Sigmoid colon (tissue), 7 donors: ENCODE results near the gene CYTH2. TPM values are rescaled to one million over a fixed set of nuclear protein-coding genes. Genes with fewer than 3 reads are reported as not detected.

ENCODE experiments used
- DNase-seq: peaks from one replicate; pipeline ENCODE4 v3.0.0-alpha.2; 2019
- H3K27ac ChIP-seq, 4 donors: fragments of 200-600 bp; sonication (generic); one replicate each; pipeline ENCODE4 v1.5.1; 2016 to 2019; ENCODE audit warnings: mild to moderate bottlenecking in 1 of 4
- H3K27me3 ChIP-seq, 3 donors: fragments of 200-600 bp; sonication (generic); one replicate each; pipeline ENCODE4 v1.5.1; 2019; ENCODE audit warnings: mild to moderate bottlenecking in 1 of 3
- H3K36me3 ChIP-seq, 4 donors: fragments of 200-600 bp; sonication (generic); one replicate each; pipeline ENCODE4 v1.5.1; 2016 to 2019
- H3K4me1 ChIP-seq, 4 donors: fragments of 200-600 bp; sonication (generic); one replicate each; pipeline ENCODE4 v1.5.1; 2017 to 2019
- H3K4me3 ChIP-seq, 4 donors: fragments of 200-600 bp; sonication (generic); one replicate each; pipeline ENCODE4 v1.5.1; 2017 to 2019; ENCODE audit warnings: mild to moderate bottlenecking in 2 of 4, moderate library complexity in 1 of 4
- H3K9me3 ChIP-seq, 4 donors: fragments of 200-600 bp in 3 of 4; sonication (generic) in 3 of 4; one replicate each; pipeline versions ENCODE4 v1.5.1 to v1.6.1; 2013 to 2019
- CTCF ChIP-seq, 4 experiments: fragments of 450-650 bp in 3 of 4; fragments of 200-600 bp in 1 of 4; IDR thresholded peaks; one replicate each; pipeline ENCODE4 v1.5.1; 2016 to 2019; ENCODE audit warnings: antibody characterized with exemption in 4 of 4, mild to moderate bottlenecking in 3 of 4, moderate library complexity in 2 of 4
- EP300 ChIP-seq, 4 donors: sonication (generic); formaldehyde crosslinking; IDR thresholded peaks; one replicate each; pipeline ENCODE4 v1.6.1; 2017; ENCODE audit warnings: antibody characterized with exemption in 4 of 4
- POLR2A ChIP-seq, 2 donors: fragments of 450-650 bp; IDR thresholded peaks; one replicate each; pipeline ENCODE4 v1.6.1; 2016; ENCODE audit warnings: antibody characterized with exemption in 2 of 2, mild to moderate bottlenecking in 2 of 2, moderate library complexity in 2 of 2
- POLR2AphosphoS5 ChIP-seq, 4 donors: sonication (generic); formaldehyde crosslinking; IDR thresholded peaks; one replicate each; pipeline ENCODE4 v1.6.1; 2017; ENCODE audit warnings: antibody characterized with exemption in 4 of 4
- WGBS, 2 donors: extraction: QIAGEN DNeasy Blood & Tissue Kit; methylation state at CpG; one replicate each; pipeline ENCODE4 v1.1.7; 2013; 5-methylcytosine and 5-hydroxymethylcytosine counted together
- intact Hi-C: fragments of 100-400 bp; cut with DNase I; formaldehyde crosslinking; loops from one replicate; pipeline ENCODE4 v1.15.1; 2023
- polyA plus RNA-seq, 3 donors: library from polyadenylated mRNA; stranded (reverse); fragments of 200-250 nt; gene quantifications; one replicate each; pipeline ENCODE4 v1.2.3, GENCODE V29; 2013
- total RNA-seq, 4 donors: library from RNA; depleted of rRNA; stranded (reverse); fragments of >200 nt; gene quantifications; one replicate each; pipeline ENCODE4 v1.1.0, GENCODE V29; 2016
- donor health status: healthy with polysubstance abuse.
- donor health status: Bipolar disorder and iron deficiency.
- donor health status: healthy.

The CYTH2 gene
- total and polyA plus RNA-seq, 7 donors, result 30.0 to 71.4 (median 49.3) TPM

GRCh38 chr19:48477698-48478338, 8.6 kb downstream of the CYTH2 start:
- peaks cover 36 to 68% (median 49%) of the 10 kb centered on the region in 4 donors for H3K36me3 ChIP-seq
- H3K27ac ChIP-seq, result peak overlapping the region in 1 of 4 donors; percentile 23
- WGBS, 2 donors, result 89 to 90% methylated on average over 22 of the region's 22 CpGs
- no peaks in the 10 kb centered on the region for H3K27me3 ChIP-seq
- DNase-seq, result no peak
- H3K4me3 ChIP-seq, result no peak overlapping the region
- peaks cover 0 to 25% (median 11%) of the 10 kb centered on the region in 4 donors for H3K4me1 ChIP-seq
- no peaks in the 10 kb centered on the region for H3K9me3 ChIP-seq
- intact Hi-C loops, result no loop called here
- TF ChIP-seq POLR2A (IDR thresholded peaks at IDR 0.05) (no peak), POLR2AphosphoS5 (IDR thresholded peaks at IDR 0.05) (no peak), CTCF (IDR thresholded peaks at IDR 0.05) (no peak), EP300 (IDR thresholded peaks at IDR 0.05) (no peak)

GRCh38 chr19:48478339-48479256, 9.4 kb downstream of the CYTH2 start:
- intact Hi-C loops, result no loop called here
- peak overlapping the region in 1 of 4 donors; percentile 23 for H3K27ac ChIP-seq

GRCh38 chr19:48479686-48480085, 10.5 kb downstream of the CYTH2 start:
- Histone ChIP-seq H3K27ac (peak overlapping the region; percentile 86 to 93 (median 90)), H3K4me1 (peaks cover 0 to 25% (median 11%) of the 10 kb centered on the region in 4 donors), H3K36me3 (peaks cover 18 to 50% (median 31%) of the 10 kb centered on the region in 4 donors), H3K9me3 (no peaks in the 10 kb centered on the region), H3K27me3 (no peaks in the 10 kb centered on the region), H3K4me3 (no peak overlapping the region)
- WGBS, 2 donors, result 77 to 85% methylated on average over 7 of the region's 7 CpGs
- no peak for DNase-seq
- TF ChIP-seq CTCF (IDR thresholded peaks at IDR 0.05), result no peak
- TF ChIP-seq POLR2AphosphoS5 (IDR thresholded peaks at IDR 0.05), result no peak
- TF ChIP-seq POLR2A (IDR thresholded peaks at IDR 0.05), result no peak
- TF ChIP-seq EP300 (IDR thresholded peaks at IDR 0.05), result no peak
- intact Hi-C loops, result no loop called here

More at GRCh38 chr19:48478339-48479256, 9.4 kb downstream of the CYTH2 start:
- WGBS, 2 donors, result 89 to 91% methylated on average over 29 of the region's 29 CpGs
- peaks cover 0 to 25% (median 11%) of the 10 kb centered on the region in 4 donors for H3K4me1 ChIP-seq
- DNase-seq, result no peak
- H3K36me3 ChIP-seq, result peaks cover 28 to 61% (median 41%) of the 10 kb centered on the region in 4 donors
- H3K9me3 ChIP-seq, result no peaks in the 10 kb centered on the region
- H3K27me3 ChIP-seq, result no peaks in the 10 kb centered on the region
- H3K4me3 ChIP-seq, result no peak overlapping the region
- TF ChIP-seq POLR2AphosphoS5 (IDR thresholded peaks at IDR 0.05) (no peak), CTCF (IDR thresholded peaks at IDR 0.05) (no peak), EP300 (IDR thresholded peaks at IDR 0.05) (no peak), POLR2A (IDR thresholded peaks at IDR 0.05) (no peak)

GRCh38 chr19:48480183-48480557, 11.0 kb downstream of the CYTH2 start:
- TF ChIP-seq POLR2AphosphoS5 (IDR thresholded peaks at IDR 0.05) (peak in 3 of 4 donors; percentile 53 to 64 (median 53)), POLR2A (IDR thresholded peaks at IDR 0.05) (no peak)
- WGBS, 2 donors, result 18 to 25% methylated on average over 32 of the region's 32 CpGs
- Histone ChIP-seq H3K4me1 (peaks cover 0 to 25% (median 11%) of the 10 kb centered on the region in 4 donors), H3K27me3 (no peaks in the 10 kb centered on the region), H3K9me3 (no peaks in the 10 kb centered on the region), H3K27ac (peak overlapping the region; percentile 86 to 93 (median 90)), H3K36me3 (peaks cover 13 to 45% (median 27%) of the 10 kb centered on the region in 4 donors), H3K4me3 (peak overlapping the region; percentile 50 to 62 (median 54))
- intact Hi-C loops, result no loop called here
- peak; percentile 89 for DNase-seq
